GM18508 (cell line): ENCODE measurements around the gene GOLGA6L6.
"Not testable (repeated sequence)": the region's sequence is repeated elsewhere in the genome, so short reads cannot be mapped to it uniquely, and the experiment has no call there.

Source experiments
- ATAC-seq: cut with Tn5 transposase; IDR thresholded peaks from one replicate; pipeline ENCODE4 v1.9.1; 2021; ENCODE audit warnings: moderate number of reproducible peaks; ENCODE audit not compliant: insufficient read depth, unreplicated experiment

GOLGA6L6 gene, protein sequence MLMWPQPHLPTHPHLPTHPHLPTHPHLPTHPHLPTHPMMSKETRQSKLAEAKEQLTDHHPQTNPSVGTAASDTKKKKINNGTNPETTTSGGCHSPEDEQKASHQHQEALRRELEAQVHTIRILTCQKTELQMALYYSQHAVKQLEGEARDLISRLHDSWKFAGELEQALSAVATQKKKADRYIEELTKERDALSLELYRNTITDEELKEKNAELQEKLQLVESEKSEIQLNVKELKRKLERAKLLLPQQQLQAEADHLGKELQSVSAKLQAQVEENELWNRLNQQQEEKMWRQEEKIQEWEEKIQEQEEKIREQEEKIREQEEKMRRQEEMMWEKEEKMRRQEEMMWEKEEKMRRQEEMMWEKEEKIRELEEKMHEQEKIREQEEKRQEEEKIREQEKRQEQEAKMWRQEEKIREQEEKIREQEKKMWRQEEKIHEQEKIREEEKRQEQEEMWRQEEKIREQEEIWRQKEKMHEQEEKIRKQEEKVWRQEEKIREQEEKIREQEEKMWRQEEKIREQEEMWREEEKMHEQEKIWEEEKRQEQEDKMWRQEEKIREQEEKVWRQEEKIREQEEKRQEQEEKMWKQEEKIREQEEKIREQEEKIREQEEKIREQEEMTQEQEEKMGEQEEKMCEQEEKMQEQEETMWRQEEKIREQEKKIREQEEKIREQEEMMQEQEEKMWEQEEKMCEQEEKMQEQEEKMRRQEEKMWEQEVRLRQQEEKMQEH

DNA sequence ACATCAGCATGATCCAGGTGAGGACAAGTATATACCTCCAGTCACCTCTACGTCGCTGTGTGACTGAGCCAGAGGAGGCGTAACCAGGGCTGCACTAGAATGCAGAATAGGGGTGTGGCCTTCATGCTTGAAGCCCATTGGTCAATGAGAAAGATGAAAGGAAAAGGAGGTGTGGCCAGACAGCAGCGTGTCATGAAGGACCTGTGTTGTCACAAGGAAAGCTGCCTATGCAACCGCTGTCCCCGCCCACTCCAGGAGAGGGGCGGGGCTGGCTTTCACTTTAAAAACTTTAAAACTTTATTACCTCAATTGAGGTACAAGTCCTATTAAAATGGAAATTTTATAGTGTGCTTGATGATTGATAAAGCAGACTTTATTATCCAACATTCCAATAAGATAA lies at the start of gene GOLGA6L6:
GOLGA6L6 (minus strand) TSS at position 101 of the 400 bp plus-strand sequence; CDS start at position 10, 91 bp downstream.
- ATAC-seq: not testable (repeated sequence)

DNA sequence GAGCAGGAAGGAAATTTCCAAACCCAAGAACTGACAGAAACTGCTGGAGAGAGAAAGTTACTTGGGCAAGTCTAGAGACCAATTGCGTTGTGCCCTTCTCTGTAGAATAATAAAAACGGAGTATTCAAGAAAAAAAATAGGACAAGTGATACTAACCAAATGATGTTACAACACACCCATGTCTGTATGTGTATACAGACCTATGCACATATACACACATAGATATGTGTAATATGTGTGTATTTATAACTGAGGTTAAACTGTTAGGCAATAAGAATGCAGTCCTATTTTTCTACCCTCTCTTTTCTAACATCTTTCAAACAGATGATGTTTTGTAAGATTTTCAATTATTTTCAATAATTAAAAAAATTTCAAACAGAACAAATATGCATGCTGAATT lies 48.5 kb upstream of the GOLGA6L6 start:
- not testable (repeated sequence) for ATAC-seq

DNA sequence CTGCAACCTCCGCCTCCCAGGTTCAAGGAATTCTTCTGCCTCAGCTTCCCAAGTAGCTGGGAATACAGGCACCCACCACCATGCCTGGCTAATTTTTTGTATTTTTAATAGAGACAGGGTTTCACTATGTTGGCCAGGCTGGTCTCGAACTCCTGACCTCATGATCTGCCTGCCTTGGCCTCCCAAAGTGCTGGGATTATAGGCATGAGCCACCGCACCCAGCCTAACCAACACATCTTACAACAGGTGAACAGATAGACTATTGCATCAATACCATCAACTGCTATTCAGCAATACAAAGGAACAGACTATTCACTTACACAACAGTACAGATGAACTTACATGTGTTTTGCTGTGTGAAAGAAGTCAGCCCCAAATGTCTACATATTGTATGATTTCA lies 45.2 kb upstream of the GOLGA6L6 start:
- not testable (repeated sequence) for ATAC-seq

DNA sequence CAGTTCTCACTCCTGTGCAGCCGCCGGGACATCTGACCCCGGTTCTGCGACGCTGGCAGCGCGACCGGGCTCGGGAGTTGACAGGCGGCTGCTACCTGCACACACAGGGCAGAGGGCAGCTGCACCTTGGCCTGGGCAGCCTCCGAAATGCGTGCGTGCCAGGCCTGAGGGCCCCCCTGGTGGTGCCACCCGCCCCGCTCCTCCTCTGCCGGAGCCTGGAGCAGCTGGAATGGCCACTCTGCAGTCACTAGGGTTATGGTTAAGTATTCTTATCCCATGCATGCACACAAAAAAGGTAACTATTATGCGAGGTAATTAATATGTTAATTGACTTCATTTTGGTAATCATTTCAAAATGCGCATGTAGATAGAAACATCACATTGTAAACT lies 41.1 kb upstream of the GOLGA6L6 start:
- not testable (repeated sequence) for ATAC-seq

DNA sequence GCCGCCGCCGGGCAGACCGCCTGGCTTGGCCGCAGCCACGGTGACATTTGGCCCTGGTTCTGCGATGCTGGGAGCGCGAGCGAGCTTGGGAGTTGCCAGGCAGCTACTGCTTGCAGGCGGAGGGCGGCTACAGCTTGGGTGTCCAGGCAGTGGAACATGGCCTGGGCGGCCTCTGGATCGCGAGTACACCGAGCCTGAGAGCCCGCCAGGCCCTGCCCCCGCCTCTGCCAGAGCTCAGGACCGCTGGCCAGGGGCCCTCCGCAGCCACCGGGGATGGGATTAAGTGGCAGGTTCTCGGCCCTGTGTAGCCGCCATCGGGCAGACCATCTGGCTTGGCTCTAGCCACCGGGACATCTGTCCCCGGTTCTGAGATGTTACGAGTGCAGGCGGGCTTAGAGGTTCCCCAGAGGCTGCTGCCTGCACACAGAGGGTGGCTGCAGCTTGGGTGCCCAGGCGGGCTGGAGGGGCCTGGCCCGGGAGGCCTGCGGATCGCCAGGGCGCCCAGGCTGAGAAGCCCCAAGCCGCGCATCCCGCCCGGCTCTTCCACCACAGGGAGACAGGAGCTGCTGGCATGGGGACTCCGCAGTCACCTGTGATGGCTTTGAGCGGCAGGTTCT lies 40.6 kb upstream of the GOLGA6L6 start:
- not testable (repeated sequence) for ATAC-seq

DNA sequence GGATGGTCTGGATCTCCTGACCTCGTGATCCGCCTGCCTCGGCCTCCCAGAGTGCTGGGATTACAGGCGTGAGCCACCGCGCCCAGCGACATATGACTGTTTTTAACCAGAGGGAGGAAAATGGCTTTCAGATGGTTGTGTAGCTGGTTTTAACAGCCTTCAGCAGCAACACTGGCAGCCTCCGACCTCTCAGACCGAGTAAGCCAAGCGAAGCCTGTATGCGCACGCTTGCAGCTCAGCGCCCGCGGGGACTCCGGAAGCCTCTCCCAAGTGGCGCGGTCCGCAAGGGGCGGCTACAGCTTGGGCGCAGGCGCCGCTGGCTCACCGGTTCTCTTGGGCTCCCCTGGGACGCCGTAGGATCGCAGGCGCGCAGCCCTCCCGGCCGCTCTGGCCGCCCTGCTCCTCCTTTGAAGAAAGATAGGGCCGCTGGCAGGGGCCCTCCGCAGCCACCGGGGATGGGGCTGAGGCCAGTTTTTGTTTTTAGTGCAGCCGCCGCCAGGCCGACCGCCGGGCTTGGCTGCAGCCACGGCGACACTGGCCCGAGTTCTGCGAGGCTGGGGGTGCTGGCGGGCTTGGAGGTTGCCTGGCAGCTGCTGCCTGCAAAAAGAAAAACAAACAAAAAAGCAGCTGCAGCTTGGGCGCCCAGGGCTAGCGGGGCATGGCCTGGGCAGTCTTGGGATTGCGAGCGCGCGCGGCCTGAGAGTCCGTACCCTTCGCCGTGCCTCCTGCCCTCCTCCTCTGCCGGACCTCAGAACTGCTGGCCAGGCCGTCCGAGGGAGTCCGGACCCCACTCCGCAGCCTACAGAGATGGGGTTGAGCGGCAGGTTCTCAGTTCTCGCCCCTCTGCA lies 39.9 kb upstream of the GOLGA6L6 start:
- not testable (repeated sequence) for ATAC-seq

DNA sequence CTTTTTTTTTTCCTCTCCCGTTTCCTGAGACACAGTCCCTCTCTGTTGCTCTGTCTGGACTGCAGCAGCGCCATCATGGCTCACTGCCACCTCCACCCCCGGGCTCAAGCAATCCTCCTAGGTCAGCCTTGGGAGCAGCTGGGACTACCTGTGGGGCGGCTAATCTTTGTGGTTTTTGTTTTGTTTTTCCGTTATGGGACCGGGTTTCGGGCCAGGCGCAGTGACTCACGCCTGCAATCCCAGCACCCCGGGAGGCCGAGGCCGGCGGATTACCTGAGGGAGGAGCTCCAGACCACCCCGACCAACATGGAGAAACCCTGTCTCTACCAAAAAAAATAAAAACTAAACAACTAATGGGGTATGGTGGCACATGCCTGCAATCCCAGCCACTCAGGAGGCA lies 38.1 kb upstream of the GOLGA6L6 start:
- not testable (repeated sequence) for ATAC-seq

DNA sequence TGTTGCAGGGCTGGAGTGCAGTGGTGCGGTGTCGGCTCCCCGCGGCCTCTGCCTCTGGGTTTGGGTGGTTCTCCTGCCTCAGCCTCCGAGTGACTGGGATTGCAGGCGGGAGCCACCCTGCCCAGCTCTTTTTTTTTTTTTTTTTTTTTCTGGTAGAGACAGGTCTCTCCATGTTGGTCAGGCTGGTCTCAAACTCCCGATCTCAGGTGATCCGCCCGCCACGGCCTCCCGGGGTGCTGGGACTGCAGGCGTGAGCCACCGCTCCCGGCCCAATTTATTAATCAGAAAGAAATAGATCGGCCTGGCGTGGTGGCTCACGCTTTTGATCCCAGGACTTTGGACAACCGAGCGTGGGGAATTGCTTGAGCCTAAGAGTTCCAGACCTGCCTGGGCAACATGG lies 9.7 kb upstream of the GOLGA6L6 start:
- ATAC-seq: not testable (repeated sequence)

DNA sequence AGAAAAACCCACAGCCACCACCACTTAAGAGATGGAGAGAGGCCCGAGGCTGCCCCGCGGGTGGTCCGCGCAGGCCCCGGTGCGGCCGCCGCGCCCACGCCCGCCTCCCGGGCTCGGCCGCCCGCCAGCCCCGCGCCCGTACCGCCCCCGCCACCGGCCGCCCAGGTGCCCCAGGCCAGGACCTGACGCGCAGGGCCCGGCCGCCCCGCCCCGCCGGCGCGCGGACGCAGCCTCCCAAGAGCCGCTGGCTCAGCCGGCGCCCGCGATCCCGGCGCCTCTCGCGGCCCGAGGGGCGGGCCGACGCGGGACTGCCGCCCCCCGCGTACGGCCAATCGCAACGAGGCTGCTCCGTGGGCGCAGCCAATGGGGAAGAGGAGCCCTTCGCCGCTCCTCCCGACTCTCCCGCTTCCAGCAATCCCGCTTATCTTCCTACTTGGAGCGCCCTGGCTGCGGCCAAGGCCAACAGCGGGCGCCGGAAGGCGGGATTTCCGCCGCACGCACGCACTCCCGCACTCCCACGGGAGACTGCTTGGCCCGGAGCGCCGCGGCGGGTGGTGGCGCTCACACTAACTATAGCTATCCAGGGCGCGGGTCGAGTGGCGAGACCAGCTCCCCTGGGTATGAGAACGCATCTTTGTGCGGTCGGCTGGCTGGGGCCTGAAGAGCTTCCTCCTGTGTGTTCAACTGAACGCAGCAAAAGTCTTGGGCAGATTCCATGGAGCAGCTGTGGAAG lies 35.5 kb downstream of the GOLGA6L6 start:
- not testable (repeated sequence) for ATAC-seq

DNA sequence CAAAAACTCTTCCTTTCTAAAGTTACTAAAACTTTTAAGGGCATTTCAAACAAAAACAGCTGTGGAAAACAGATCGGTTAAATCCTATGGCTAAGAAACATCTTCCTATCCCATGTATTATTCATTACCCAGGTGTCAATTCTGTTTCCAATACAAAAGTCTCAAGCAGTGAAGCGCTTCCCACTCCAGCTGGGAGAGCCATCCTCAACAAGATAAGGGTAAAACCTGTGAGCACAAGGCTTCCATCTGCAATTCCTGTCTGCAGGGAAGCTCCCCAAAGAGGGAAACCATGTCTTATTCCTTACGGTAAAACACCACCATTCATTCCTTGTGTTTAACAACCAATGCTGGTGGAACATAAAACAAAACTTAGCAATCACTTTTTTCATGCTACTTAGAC lies 38.8 kb downstream of the GOLGA6L6 start:
- not testable (repeated sequence) for ATAC-seq

DNA sequence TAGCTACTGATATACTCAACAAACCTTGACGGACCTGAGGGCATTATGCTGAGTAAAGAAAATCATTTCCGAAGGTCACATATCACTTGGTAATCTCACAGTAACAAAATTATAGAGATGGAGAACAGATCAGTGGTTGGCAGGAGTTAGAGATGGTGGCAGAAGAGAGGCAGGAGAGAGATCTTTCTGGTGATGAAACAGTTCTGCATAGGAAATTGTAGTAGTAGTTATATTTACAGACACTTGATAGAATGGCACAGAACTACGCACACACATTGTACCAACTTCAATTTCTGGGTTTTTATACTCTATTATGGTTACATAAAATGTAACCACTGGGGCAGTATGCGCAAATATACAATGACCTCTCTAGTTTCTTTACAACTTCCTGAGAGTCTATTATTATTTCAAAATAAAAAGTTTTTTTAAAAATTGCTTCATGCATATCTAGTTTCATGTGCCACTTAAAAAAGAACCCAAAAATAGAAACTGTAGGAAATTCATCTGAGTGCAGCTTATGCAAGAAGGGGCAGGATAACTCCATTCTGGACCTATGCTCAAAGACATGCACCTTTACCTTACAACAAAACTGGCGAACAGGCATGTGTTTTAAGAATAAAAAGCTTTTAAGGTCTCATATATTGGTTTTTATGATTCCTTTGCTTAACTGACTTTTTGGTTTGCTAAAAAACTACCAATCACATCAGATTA lies 39.9 kb downstream of the GOLGA6L6 start:
- ATAC-seq: not testable (repeated sequence)

DNA sequence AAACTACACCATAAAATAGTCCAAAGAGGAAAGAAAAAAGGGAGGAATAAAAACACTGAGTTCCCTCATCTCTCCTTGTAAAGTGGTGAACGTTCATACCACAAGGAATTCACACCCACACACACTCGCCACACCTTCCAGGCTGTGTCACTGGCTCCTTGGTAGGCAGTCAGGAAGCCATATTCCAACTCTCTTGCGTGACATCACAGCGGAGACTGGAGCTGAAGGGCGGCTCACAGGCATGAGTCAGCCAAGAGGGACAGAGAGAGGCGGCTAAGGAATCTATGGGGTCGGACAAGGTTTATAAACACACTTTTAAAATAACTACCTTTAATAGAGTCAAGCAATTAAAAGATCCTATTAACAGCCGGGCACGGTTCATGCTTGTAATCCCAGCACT lies 43.8 kb downstream of the GOLGA6L6 start:
- ATAC-seq: not testable (repeated sequence)

DNA sequence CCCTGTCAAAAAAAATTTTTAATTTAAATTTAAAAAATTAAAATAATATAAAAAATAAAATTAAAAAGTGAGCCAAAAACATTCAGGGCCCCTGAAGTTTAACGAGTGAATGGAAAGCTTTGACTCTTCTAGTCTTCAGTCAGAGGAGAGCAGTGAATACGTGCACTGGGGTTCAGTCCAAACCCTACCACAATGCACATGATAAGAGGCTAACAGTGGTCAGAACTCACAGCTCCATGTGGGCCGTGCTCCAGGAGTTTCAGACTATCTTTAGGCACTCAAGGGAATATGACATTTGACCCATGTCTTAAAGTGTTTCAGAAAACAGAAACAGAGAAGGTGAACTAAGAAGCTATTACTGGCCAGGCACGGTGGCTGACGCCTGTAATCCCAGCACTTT lies 48.6 kb downstream of the GOLGA6L6 start:
- ATAC-seq: not testable (repeated sequence)

DNA sequence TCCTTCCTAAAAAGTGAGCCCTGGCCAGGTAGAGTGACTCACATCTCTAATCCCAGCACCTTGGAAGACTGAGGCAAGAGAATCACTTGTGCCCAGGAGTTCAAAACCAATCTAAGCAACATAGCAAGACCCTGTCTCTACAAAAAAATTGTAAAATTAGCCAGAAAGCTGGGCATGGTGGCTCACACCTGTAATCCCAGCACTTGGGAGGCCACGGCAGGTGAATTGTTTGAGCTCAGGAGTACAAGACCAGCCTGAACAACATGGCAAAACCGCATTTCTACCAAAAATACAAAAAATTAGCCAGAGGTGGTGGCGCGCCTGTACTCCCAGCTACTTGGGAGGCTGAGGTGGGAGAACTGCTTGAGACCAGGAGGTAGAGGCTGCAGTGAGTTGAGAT lies 49.0 kb downstream of the GOLGA6L6 start:
- not testable (repeated sequence) for ATAC-seq

DNA sequence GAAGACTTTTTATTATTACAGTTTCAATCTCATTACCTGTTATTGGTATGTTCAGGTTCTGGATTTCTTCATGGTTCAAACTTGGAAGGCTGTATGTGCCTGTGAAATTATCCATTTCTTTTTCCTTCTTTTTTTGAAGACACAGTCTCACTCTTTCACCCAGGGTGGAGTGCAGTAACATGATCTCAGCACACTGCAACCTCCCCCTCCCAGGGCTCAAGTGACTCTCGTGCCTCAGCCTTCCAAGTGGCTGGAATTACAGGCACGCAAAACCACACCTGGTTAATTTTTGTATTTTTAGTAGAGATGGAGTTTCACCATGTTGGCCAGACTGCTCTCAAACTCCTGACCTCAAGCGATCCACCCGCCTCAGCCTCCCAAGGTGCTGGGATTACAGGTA lies 52.3 kb downstream of the GOLGA6L6 start:
- ATAC-seq: not testable (repeated sequence)
